IMR-90 (cell line): ENCODE measurements around the gene PSMD12. TPM values are rescaled to one million over a fixed set of nuclear protein-coding genes. Genes with fewer than 3 reads are reported as not detected.
A peak's percentile ranks its signal among the peaks of the same experiment; 100 is the strongest.

Experiments
- ATAC-seq: fragments of 200-7000 bp; cut with Tn5 transposase; 2 replicates; pipeline ENCODE4 v1.9.1; 2020; ENCODE audit warnings: low read depth, mild to moderate bottlenecking, moderate library complexity
- BruUV-seq: library from RNA; stranded (reverse); fragments of 400-500 nt; replicated peaks from 2 replicates; lab custom pipeline; 2021; lab: Mats Ljungman, UMichigan
- CTCF ChIA-PET: fragments of 300-600 bp; formaldehyde crosslinking; extraction: SDS; loops from one replicate; lab custom pipeline; 2021; ENCODE audit warnings: antibody characterized with exemption; lab: Yijun Ruan, JAX
- POLR2A ChIA-PET: fragments of 300-600 bp; sonication (Branson Sonifier 250); formaldehyde crosslinking; loops from one replicate; lab custom pipeline; 2022; ENCODE audit warnings: antibody characterized with exemption; ENCODE audit not compliant: unreplicated experiment; lab: Charles Lee
- DNase-seq: peaks from one replicate; pipeline ENCODE4 v3.0.0; 2013
- H2AFZ ChIP-seq: replicated peaks from 2 replicates; pipeline ENCODE3; 2013; ENCODE audit warnings: low read length, mild to moderate bottlenecking; ENCODE audit not compliant: poor library complexity
- H2AK5ac ChIP-seq: 2 replicates; pipeline ENCODE4 v1.6.1; 2013; ENCODE audit warnings: low read depth, low read length, inconsistent platforms
- H2AK9ac ChIP-seq: replicated peaks from 2 replicates; pipeline ENCODE3; 2013; ENCODE audit warnings: mild to moderate bottlenecking, low read depth, low read length, moderate library complexity; ENCODE audit not compliant: poor library complexity
- H2BK120ac ChIP-seq: 2 replicates; pipeline ENCODE4 v1.6.1; 2013; ENCODE audit warnings: low read depth, low read length, inconsistent platforms
- H2BK15ac ChIP-seq: 3 replicates; pipeline ENCODE4 v1.6.1; 2013; ENCODE audit warnings: low read depth, low read length, inconsistent platforms
- H2BK20ac ChIP-seq: 2 replicates; pipeline ENCODE4 v1.6.1; 2013; ENCODE audit warnings: low read depth, mild to moderate bottlenecking, inconsistent platforms, low read length, moderate library complexity
- H2BK5ac ChIP-seq: 2 replicates; pipeline ENCODE4 v1.6.1; 2013; ENCODE audit warnings: mild to moderate bottlenecking, low read depth, low read length, inconsistent platforms; ENCODE audit not compliant: poor library complexity, severe bottlenecking
- H3K14ac ChIP-seq: replicated peaks from 2 replicates; pipeline ENCODE4 v1.6.1; 2013; ENCODE audit warnings: low read depth, low read length, inconsistent platforms
- H3K18ac ChIP-seq: 2 replicates; pipeline ENCODE4 v1.6.1; 2013; ENCODE audit warnings: low read depth, low read length, control low read depth
- H3K23ac ChIP-seq: 2 replicates; pipeline ENCODE4 v1.6.1; 2013; ENCODE audit warnings: low read depth, low read length, inconsistent platforms
- H3K27ac ChIP-seq: 2 replicates; pipeline ENCODE4 v1.5.1; 2013; ENCODE audit warnings: mild to moderate bottlenecking, control low read depth, low read length; ENCODE audit not compliant: insufficient read depth
- H3K27me3 ChIP-seq: 2 replicates; pipeline ENCODE4 v1.6.1; 2013; ENCODE audit warnings: low read length; ENCODE audit not compliant: control insufficient read depth, insufficient read depth
- H3K36me3 ChIP-seq: 2 replicates; pipeline ENCODE4 v1.6.1; 2013; ENCODE audit warnings: low read length, mixed read lengths; ENCODE audit not compliant: control insufficient read depth, insufficient read depth
- H3K4ac ChIP-seq: 2 replicates; pipeline ENCODE4 v1.6.1; 2013; ENCODE audit warnings: low read depth, low read length, inconsistent platforms
- H3K4me1 ChIP-seq: 2 replicates; pipeline ENCODE4 v1.6.1; 2013; ENCODE audit warnings: low read length, mixed read lengths; ENCODE audit not compliant: control insufficient read depth, insufficient read depth
- H3K4me2 ChIP-seq: 2 replicates; pipeline ENCODE4 v1.6.1; 2013; ENCODE audit warnings: low read depth, mild to moderate bottlenecking, control low read depth, low read length, moderate library complexity
- H3K4me3 ChIP-seq: 2 replicates; pipeline ENCODE4 v1.5.1; 2013; ENCODE audit warnings: low read depth, mild to moderate bottlenecking, control low read depth, low read length, moderate library complexity; ENCODE audit not compliant: insufficient read depth
- H3K56ac ChIP-seq: 2 replicates; pipeline ENCODE4 v1.6.1; 2013; ENCODE audit warnings: low read length, inconsistent platforms; ENCODE audit not compliant: insufficient read depth; ENCODE audit errors: extremely low read depth
- H3K79me1 ChIP-seq, 2 experiments: 2 replicates each; pipeline ENCODE4 v1.6.1; 2013; ENCODE audit warnings: low read length in 2 of 2, inconsistent platforms in 1 of 2, low read depth in 1 of 2
- H3K9ac ChIP-seq: 2 replicates; pipeline ENCODE4 v1.6.1; 2013; ENCODE audit warnings: low read depth, low read length, control low read depth
- H3K9me1 ChIP-seq: 2 replicates; pipeline ENCODE4 v1.6.1; 2013; ENCODE audit warnings: low read length, inconsistent platforms; ENCODE audit not compliant: insufficient read depth
- H3K9me3 ChIP-seq: 2 replicates; pipeline ENCODE4 v1.6.1; 2013; ENCODE audit warnings: low read length; ENCODE audit not compliant: control insufficient read depth, insufficient read depth
- H4K20me1 ChIP-seq: 2 replicates; pipeline ENCODE4 v1.6.1; 2013; ENCODE audit warnings: low read length, inconsistent platforms; ENCODE audit not compliant: insufficient read depth
- H4K5ac ChIP-seq: 2 replicates; pipeline ENCODE4 v1.6.1; 2013; ENCODE audit warnings: mild to moderate bottlenecking, low read depth, low read length, control low read depth
- H4K8ac ChIP-seq, 2 experiments: 2 replicates each; pipeline ENCODE4 v1.6.1; 2013; ENCODE audit warnings: low read depth in 2 of 2, low read length in 2 of 2, control low read depth in 1 of 2, inconsistent platforms in 1 of 2
- H4K91ac ChIP-seq: 2 replicates; pipeline ENCODE4 v1.6.1; 2013; ENCODE audit warnings: low read depth, low read length, inconsistent platforms; ENCODE audit not compliant: insufficient read depth
- CHD1 ChIP-seq: IDR thresholded peaks from 2 replicates; pipeline ENCODE4 v1.6.1; 2012; ENCODE audit warnings: low read depth, low read length, improper control_type of control experiment
- FOS ChIP-seq: fragments of 150-350 bp; IDR thresholded peaks from 2 replicates; pipeline ENCODE4 v1.6.1; 2016; ENCODE audit warnings: low read depth, low read length
- NFE2L2 ChIP-seq: fragments of 150-350 bp; IDR thresholded peaks from 2 replicates; pipeline ENCODE4 v1.6.1; 2016; ENCODE audit warnings: low read depth, mild to moderate bottlenecking, low read length
- POLR2A ChIP-seq: IDR thresholded peaks from 2 replicates; pipeline ENCODE4 v1.6.1; 2012; ENCODE audit warnings: mild to moderate bottlenecking, low read depth, low read length
- RAD21 ChIP-seq: IDR thresholded peaks from 2 replicates; pipeline ENCODE4 v1.6.1; 2012; ENCODE audit warnings: low read length, improper control_type of control experiment
- SMC3 ChIP-seq: fragments of 150-350 bp; IDR thresholded peaks from 2 replicates; pipeline ENCODE4 v1.6.1; 2016; ENCODE audit warnings: low read depth, mild to moderate bottlenecking, antibody characterized with exemption, low read length, moderate library complexity
- WGBS, 2 experiments: methylation state at CpG; one replicate each; pipeline versions ENCODE4 v1.1.5 to v1.1.7; 2013; ENCODE audit warnings: missing lambda C conversion rate in 2 of 2; ENCODE audit not compliant: insufficient read length in 1 of 2; ENCODE audit errors: extremely low coverage in 2 of 2; 5-methylcytosine and 5-hydroxymethylcytosine counted together
- dilution Hi-C: fragments of 300-500 bp; cut with HindIII; formaldehyde crosslinking; loops from one replicate; pipeline ENCODE4 v1.14.3; 2018; ENCODE audit warnings: low sequenced_read_pairs; ENCODE audit not compliant: unreplicated experiment
- in situ Hi-C: fragments of 300-500 bp; cut with MboI; formaldehyde crosslinking; loops from 3 replicates; pipeline ENCODE4 v1.14.3; 2019; ENCODE audit warnings: low sequenced_read_pairs, inconsistent platforms, mixed read lengths
- intact Hi-C: fragments of 100-400 bp; cut with micrococcal nuclease; formaldehyde crosslinking; loops from 2 replicates; pipeline ENCODE4 v1.10.0; 2022
- polyA plus RNA-seq, 3 experiments: library from polyadenylated mRNA; depleted of rRNA; stranded (reverse); fragments of >200 nt; gene quantifications; 2 replicates each; pipeline ENCODE4 v1.2.3, GENCODE V29; 2012; ENCODE audit warnings: low replicate concordance in 1 of 3
- total RNA-seq: library from RNA; depleted of rRNA; stranded (reverse); fragments of >200 nt; gene quantifications from 2 replicates; pipeline ENCODE4 v1.2.3, GENCODE V29; 2012
- TF ChIP-seq, protein P1 (sequence below): conservative IDR thresholded peaks from 2 replicates; pipeline ENCODE4 v1.5.1; 2012; ENCODE audit warnings: mild to moderate bottlenecking, low read depth, low read length, improper control_type of control experiment

The PSMD12 gene
- total and polyA plus RNA-seq, 2 of the 4 experiments (the other 2 are of a cell fraction), result 17.9 to 39.7 TPM

DNA sequence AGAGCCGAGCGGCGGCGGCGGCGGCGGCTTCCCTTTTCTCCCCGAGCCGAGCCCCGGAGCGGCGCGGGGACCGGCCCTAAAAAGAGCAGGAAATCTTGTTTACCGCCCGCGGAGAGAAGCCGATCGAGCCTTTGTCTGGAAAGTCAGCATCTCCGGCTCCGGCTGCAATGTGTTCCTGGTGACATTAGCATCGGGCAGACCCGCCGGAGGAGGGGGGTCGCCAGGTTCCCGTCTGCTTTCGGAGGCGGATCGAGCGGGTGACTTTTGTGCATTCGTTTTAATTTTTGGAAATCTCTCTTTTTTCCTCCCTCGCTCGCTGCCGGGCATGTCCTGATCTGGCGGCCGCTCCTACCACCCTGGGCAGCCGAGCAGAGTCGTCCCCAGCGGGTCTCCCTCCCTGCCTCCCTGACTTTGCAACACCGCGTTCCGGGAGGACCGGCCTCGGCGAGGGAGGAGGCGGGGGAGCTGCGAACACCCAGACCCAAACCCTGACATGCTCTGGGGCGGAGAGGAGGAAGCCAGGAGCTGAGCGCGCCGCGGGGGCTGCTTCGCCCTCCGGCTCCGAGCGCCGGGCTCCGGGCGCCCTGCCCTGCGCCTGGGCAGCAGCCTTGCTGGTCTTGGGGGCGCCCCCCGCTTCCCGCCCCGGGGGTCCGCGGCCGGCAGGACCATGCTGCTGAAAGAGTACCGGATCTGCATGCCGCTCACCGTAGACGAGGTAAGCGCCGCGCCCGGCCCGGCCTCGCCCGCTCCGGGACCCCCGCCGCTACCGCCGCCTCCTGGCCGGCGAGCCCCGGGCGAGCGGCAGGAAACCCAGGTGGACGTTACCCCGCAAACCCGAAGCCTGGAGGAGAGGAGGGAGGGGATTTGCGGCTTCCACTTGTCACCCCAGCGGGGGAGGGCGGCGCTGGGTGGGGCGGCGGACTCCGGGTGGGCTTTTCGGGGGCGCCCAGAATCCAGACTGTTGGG is 11.4 kb upstream of the PSMD12 start:
- no peak for TF ChIP-seq SMC3
- TF ChIP-seq CHD1, result peak; percentile 21; the same call in 1 of the 2 replicates
- TF ChIP-seq FOS, result no peak
- no peak for TF ChIP-seq NFE2L2
- TF ChIP-seq POLR2A, result no peak; the same call in 1 of the 2 replicates
- no peak for TF ChIP-seq RAD21
- TF ChIP-seq, protein P1, sequence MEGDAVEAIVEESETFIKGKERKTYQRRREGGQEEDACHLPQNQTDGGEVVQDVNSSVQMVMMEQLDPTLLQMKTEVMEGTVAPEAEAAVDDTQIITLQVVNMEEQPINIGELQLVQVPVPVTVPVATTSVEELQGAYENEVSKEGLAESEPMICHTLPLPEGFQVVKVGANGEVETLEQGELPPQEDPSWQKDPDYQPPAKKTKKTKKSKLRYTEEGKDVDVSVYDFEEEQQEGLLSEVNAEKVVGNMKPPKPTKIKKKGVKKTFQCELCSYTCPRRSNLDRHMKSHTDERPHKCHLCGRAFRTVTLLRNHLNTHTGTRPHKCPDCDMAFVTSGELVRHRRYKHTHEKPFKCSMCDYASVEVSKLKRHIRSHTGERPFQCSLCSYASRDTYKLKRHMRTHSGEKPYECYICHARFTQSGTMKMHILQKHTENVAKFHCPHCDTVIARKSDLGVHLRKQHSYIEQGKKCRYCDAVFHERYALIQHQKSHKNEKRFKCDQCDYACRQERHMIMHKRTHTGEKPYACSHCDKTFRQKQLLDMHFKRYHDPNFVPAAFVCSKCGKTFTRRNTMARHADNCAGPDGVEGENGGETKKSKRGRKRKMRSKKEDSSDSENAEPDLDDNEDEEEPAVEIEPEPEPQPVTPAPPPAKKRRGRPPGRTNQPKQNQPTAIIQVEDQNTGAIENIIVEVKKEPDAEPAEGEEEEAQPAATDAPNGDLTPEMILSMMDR, result peak; percentile 39
- Histone ChIP-seq H3K4ac (peak overlapping the region; percentile 66; the same call in 1 of the 2 replicates), H3K9ac (peak overlapping the region; percentile 64), H3K4me2 (peak overlapping the region; percentile 47), H3K27me3 (no peaks in the 10 kb centered on the region), H3K9me1 (peaks cover 9% of the 10 kb centered on the region; the same call in 1 of the 2 replicates), H3K27ac (peak overlapping the region; percentile 24), H3K9me3 (no peaks in the 10 kb centered on the region), H2BK5ac (peak overlapping the region; percentile 27), H3K36me3 (no peaks in the 10 kb centered on the region), H2BK15ac (no peak overlapping the region), H4K8ac (no peak overlapping the region; a peak in 1 of 4 replicates), H3K18ac (no peak overlapping the region; the same call in 1 of the 2 replicates), H3K4me1 (peaks cover 5% of the 10 kb centered on the region; the same call in 1 of the 2 replicates), H3K23ac (peak overlapping the region; percentile 35; the same call in 1 of the 2 replicates), H2BK120ac (peak overlapping the region; percentile 36; the same call in 1 of the 2 replicates), H2AFZ (peak overlapping the region; percentile 92), H4K5ac (no peak overlapping the region), H4K20me1 (no peaks in the 10 kb centered on the region), H3K14ac (peak overlapping the region; percentile 17; the same call in 1 of the 2 replicates), H2AK5ac (no peak overlapping the region), H2AK9ac (peak overlapping the region; percentile 77), H3K79me1 (peaks cover 6 to 16% of the 10 kb centered on the region in 2 experiments), H3K4me3 (peak overlapping the region; percentile 59), H2BK20ac (no peak overlapping the region), H4K91ac (no peak overlapping the region), H3K56ac (no peak overlapping the region)
- POLR2A ChIA-PET, result no interaction called here
- 1% methylated on average over 15 of the region's 100 CpGs; no CpG with 5 or more reads in 1 of the 2 experiments for WGBS, 2 experiments
- DNase-seq (peak; percentile 35), ATAC-seq (peak; percentile 19)
- dilution Hi-C loops (no loop called here), in situ Hi-C loops (no loop called here), intact Hi-C loops (loop anchor here (2.0 kb wide), 1 partner anchor 253 kb away; no protein-coding TSS in a partner anchor)
- CTCF ChIA-PET, result interaction anchor here (0.5 to 1.9 kb wide), 6 partner anchors 11 to 217 kb away, joined by 3 to 7 read pairs (median 4); no protein-coding TSS in a partner anchor
- BruUV-seq, result no TSS peak
